SU-DHL-6 (cell line): ENCODE data around the gene PMEPA1.

ENCODE experiments used
- EZH2phosphoT487 ChIP-seq: fragments of 200-600 bp; sonication (generic), shearing (Covaris generic); conservative IDR thresholded peaks from 2 replicates; pipeline ENCODE4 v1.6.1; 2018; ENCODE audit warnings: mild to moderate bottlenecking, antibody characterized with exemption, low read length, moderate library complexity, mixed read lengths
- TF ChIP-seq, protein P1 (sequence below): fragments of 200-600 bp; sonication (generic); IDR thresholded peaks from one replicate; pipeline ENCODE4 v1.5.1; 2017; ENCODE audit warnings: antibody characterized with exemption, mild to moderate bottlenecking, low read length, moderate library complexity; ENCODE audit not compliant: insufficient read depth, poor library complexity, severe bottlenecking

GRCh38 chr20:57653546-57653900, 56.3 kb downstream of the PMEPA1 start:
- TF ChIP-seq, protein P1, sequence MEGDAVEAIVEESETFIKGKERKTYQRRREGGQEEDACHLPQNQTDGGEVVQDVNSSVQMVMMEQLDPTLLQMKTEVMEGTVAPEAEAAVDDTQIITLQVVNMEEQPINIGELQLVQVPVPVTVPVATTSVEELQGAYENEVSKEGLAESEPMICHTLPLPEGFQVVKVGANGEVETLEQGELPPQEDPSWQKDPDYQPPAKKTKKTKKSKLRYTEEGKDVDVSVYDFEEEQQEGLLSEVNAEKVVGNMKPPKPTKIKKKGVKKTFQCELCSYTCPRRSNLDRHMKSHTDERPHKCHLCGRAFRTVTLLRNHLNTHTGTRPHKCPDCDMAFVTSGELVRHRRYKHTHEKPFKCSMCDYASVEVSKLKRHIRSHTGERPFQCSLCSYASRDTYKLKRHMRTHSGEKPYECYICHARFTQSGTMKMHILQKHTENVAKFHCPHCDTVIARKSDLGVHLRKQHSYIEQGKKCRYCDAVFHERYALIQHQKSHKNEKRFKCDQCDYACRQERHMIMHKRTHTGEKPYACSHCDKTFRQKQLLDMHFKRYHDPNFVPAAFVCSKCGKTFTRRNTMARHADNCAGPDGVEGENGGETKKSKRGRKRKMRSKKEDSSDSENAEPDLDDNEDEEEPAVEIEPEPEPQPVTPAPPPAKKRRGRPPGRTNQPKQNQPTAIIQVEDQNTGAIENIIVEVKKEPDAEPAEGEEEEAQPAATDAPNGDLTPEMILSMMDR = no peak
- no peak for TF ChIP-seq EZH2phosphoT487
